Uterus (tissue), 2 donors: ENCODE measurements around the gene CD109.

ENCODE experiments used
- POLR2A ChIP-seq, 2 donors: fragments of 450-650 bp; IDR thresholded peaks; one replicate each; pipeline ENCODE4 v1.6.1; 2016; ENCODE audit warnings: antibody characterized with exemption in 2 of 2, mild to moderate bottlenecking in 1 of 2, moderate library complexity in 1 of 2
- TF ChIP-seq, protein P1 (sequence below), 4 experiments: fragments of 200-600 bp in 2 of 4; fragments of 450-650 bp in 2 of 4; sonication (generic) in 2 of 4; IDR thresholded peaks; one replicate each; pipeline ENCODE4 v1.5.1; 2016 to 2019; ENCODE audit warnings: antibody characterized with exemption in 4 of 4, mild to moderate bottlenecking in 2 of 4, moderate library complexity in 1 of 4

DNA sequence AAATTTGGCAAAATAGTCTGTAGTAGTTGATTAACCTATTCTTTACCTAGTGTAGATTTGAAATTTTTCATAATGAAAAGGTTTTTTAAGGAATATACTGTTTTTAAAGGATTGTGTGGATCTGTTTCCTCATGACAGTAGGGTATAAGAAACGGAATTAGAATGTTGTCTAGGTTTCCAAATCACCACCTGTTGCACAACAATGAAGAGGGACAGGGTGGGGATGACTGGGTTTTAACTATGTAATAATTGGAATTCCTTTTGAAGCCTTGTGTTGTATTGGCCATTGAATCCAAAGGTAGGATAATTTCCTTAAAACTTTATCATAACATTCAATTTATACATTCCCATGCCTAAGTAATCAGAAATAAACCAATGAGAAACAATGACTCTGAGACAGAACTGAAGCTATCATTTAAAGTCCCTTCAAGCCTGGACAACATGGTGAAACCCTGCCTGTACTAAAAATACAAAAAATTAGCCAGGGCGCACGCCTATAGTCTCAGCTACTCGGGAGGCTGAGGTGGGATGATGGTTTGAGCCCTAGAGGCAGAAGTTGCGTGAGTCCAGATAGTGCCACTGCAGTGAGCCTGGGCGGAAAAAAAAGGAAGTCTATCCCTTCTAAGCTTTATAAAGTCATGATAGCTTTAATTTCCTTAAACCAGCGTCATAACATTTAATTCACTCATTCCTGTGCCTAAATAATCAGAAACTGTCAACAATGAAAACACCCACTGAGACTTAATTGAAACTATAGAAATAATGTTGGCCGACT, 23.9 kb upstream of the CD109 start:
- TF ChIP-seq, protein P1, sequence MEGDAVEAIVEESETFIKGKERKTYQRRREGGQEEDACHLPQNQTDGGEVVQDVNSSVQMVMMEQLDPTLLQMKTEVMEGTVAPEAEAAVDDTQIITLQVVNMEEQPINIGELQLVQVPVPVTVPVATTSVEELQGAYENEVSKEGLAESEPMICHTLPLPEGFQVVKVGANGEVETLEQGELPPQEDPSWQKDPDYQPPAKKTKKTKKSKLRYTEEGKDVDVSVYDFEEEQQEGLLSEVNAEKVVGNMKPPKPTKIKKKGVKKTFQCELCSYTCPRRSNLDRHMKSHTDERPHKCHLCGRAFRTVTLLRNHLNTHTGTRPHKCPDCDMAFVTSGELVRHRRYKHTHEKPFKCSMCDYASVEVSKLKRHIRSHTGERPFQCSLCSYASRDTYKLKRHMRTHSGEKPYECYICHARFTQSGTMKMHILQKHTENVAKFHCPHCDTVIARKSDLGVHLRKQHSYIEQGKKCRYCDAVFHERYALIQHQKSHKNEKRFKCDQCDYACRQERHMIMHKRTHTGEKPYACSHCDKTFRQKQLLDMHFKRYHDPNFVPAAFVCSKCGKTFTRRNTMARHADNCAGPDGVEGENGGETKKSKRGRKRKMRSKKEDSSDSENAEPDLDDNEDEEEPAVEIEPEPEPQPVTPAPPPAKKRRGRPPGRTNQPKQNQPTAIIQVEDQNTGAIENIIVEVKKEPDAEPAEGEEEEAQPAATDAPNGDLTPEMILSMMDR (IDR thresholded peaks at IDR 0.05) = no peak
- TF ChIP-seq POLR2A (IDR thresholded peaks at IDR 0.05) = no peak
